ENCODE results near the gene NUBPL. TPM values are rescaled to one million over a fixed set of nuclear protein-coding genes. Genes with fewer than 3 reads are reported as not detected.

NUBPL gene
- polyA plus RNA-seq, 2 of the 4 experiments (the other 2 are of a cell fraction): 7.6 to 14.1 TPM

- ATAC-seq (no peak), DNase-seq (ENCODE audit: low read depth in 1 of 2, low spot score in 1 of 2) (no peak), FAIRE-seq (no peak)
- TF ChIP-seq HOXA7 (CRISPR knock-in tag; IDR thresholded peaks at IDR 0.05) (no peak), ESRRA (IDR thresholded peaks at IDR 0.05; ENCODE audit: borderline replicate concordance, low read length) (no peak), GATA3 (IDR thresholded peaks at IDR 0.05; ENCODE audit: borderline replicate concordance) (no peak), RARB (CRISPR knock-in tag; IDR thresholded peaks at IDR 0.05) (no peak), REST (IDR thresholded peaks at IDR 0.05) (no peak), PBX3 (IDR thresholded peaks at IDR 0.05) (no peak), E2F6 (IDR thresholded peaks at IDR 0.05; ENCODE audit: borderline replicate concordance, low read depth) (no peak), SMC3 (IDR thresholded peaks at IDR 0.05) (no peak), RAD21 (conservative IDR thresholded peaks at IDR 0.05 in 1 of 2, IDR thresholded peaks at IDR 0.05 in 1 of 2) (no peak), USF2 (IDR thresholded peaks at IDR 0.05) (no peak), MYC (IDR thresholded peaks at IDR 0.05; ENCODE audit: borderline replicate concordance, low read length) (no peak), RCOR1 (IDR thresholded peaks at IDR 0.05; ENCODE audit: low read depth, low read length) (no peak), HOXB5 (CRISPR knock-in tag; IDR thresholded peaks at IDR 0.05) (no peak), EP300 (IDR thresholded peaks at IDR 0.05) (no peak), TP53 (CRISPR knock-in tag; IDR thresholded peaks at IDR 0.05) (no peak)
- ChIA-PET POLR2A (no interaction called here), CTCF (interaction anchor here (0.8 kb wide), 1 partner anchor 10 kb away, joined by 4 read pairs; no protein-coding TSS in a partner anchor)
- H3K27ac ChIP-seq: no peak overlapping the region
- no peak overlapping the region for H3K4me3 ChIP-seq
- H3K4me1 ChIP-seq: peaks cover 6% of the 10 kb centered on the region; the same call in 1 of the 3 replicates
- no peaks in the 10 kb centered on the region for H3K9me3 ChIP-seq
- H3K4me2 ChIP-seq: no peak overlapping the region
These were observed 96.7 kb downstream of the NUBPL start for GRCh38 chr14:31657917-31658316.

GRCh38 chr14:31659278-31659677, 98.1 kb downstream of the NUBPL start:
- ATAC-seq (no peak), DNase-seq (ENCODE audit: low read depth in 1 of 2, low spot score in 1 of 2) (no peak), FAIRE-seq (no peak)
- TF ChIP-seq GATA3 (IDR thresholded peaks at IDR 0.05; ENCODE audit: borderline replicate concordance): no peak
- no peak for TF ChIP-seq HES2 (IDR thresholded peaks at IDR 0.05)
- no peak for TF ChIP-seq HOXB13 (CRISPR knock-in tag; IDR thresholded peaks at IDR 0.05; ENCODE audit: low read depth)
- TF ChIP-seq NFE2L2 (conservative IDR thresholded peaks at IDR 0.05; ENCODE audit: low read length): no peak
- no peak for TF ChIP-seq FOSL2 (IDR thresholded peaks at IDR 0.05)
- no peak for TF ChIP-seq FOSL2 (CRISPR knock-in tag; IDR thresholded peaks at IDR 0.05)
- no peak for TF ChIP-seq RFX5 (IDR thresholded peaks at IDR 0.05)
- no peak for TF ChIP-seq EP300 (IDR thresholded peaks at IDR 0.05)
- TF ChIP-seq SMC3 (IDR thresholded peaks at IDR 0.05): no peak
- no peak for TF ChIP-seq CBX8 (IDR thresholded peaks at IDR 0.05)
- TF ChIP-seq ZFP36 (IDR thresholded peaks at IDR 0.05; ENCODE audit: borderline replicate concordance, partially characterized antibody): no peak
- no peak for TF ChIP-seq FOSB (CRISPR knock-in tag; IDR thresholded peaks at IDR 0.05)
- TF ChIP-seq BHLHE40 (IDR thresholded peaks at IDR 0.05; ENCODE audit: low read depth, low read length): no peak
- H3K4me3 ChIP-seq: no peak overlapping the region
- peaks cover 6% of the 10 kb centered on the region; the same call in 1 of the 3 replicates for H3K4me1 ChIP-seq
- WGBS (ENCODE audit: missing lambda C conversion rate): 85% methylated on average over 1 of the region's 1 CpG
- no peak overlapping the region for H3K27ac ChIP-seq
- POLR2A ChIA-PET: no interaction called here
- no peak overlapping the region for H3K4me2 ChIP-seq
- CTCF ChIA-PET: no interaction called here
- no peaks in the 10 kb centered on the region for H3K9me3 ChIP-seq

All from A549 (cell line).